ENCODE results near the gene TCEANC2. TPM values are rescaled to one million over a fixed set of nuclear protein-coding genes. Genes with fewer than 3 reads are reported as not detected.

The TCEANC2 gene
- total RNA-seq, 1 donor from 2014 or later: 8.1 TPM

- H3K36me3 Mint-ChIP-seq (ENCODE audit: low read depth): peaks cover 3% of the 10 kb centered on the region
- no peaks in the 10 kb centered on the region for H3K4me1 Mint-ChIP-seq
- intact Hi-C loops (cut with micrococcal nuclease): no loop called here
- DNase-seq: no peak
- ChIA-PET POLR2A (no interaction called here), CTCF (no interaction called here)
- no peak for TF ChIP-seq CTCF (IDR thresholded peaks at IDR 0.05)
- no peak overlapping the region for H3K27ac Mint-ChIP-seq
- no peaks in the 10 kb centered on the region for H3K9me3 Mint-ChIP-seq
- H3K4me3 Mint-ChIP-seq: no peak overlapping the region
- no peak for ATAC-seq (ENCODE audit: low read depth)
- H3K27me3 Mint-ChIP-seq: no peaks in the 10 kb centered on the region
Observed at GRCh38 chr1:54111624-54112023, 58.2 kb downstream of the TCEANC2 start.

GRCh38 chr1:54112027-54112426 lies 58.6 kb downstream of the TCEANC2 start:
- H3K27me3 Mint-ChIP-seq: no peaks in the 10 kb centered on the region
- no peak for ATAC-seq (ENCODE audit: low read depth)
- no peaks in the 10 kb centered on the region for H3K9me3 Mint-ChIP-seq
- no peak overlapping the region for H3K27ac Mint-ChIP-seq
- POLR2A ChIA-PET: no interaction called here
- no peak for TF ChIP-seq CTCF (IDR thresholded peaks at IDR 0.05)
- CTCF ChIA-PET: no interaction called here
- no peaks in the 10 kb centered on the region for H3K4me1 Mint-ChIP-seq
- peaks cover 3% of the 10 kb centered on the region for H3K36me3 Mint-ChIP-seq (ENCODE audit: low read depth)
- no peak overlapping the region for H3K4me3 Mint-ChIP-seq
- DNase-seq: no peak
- intact Hi-C loops (cut with micrococcal nuclease): no loop called here

DNA sequence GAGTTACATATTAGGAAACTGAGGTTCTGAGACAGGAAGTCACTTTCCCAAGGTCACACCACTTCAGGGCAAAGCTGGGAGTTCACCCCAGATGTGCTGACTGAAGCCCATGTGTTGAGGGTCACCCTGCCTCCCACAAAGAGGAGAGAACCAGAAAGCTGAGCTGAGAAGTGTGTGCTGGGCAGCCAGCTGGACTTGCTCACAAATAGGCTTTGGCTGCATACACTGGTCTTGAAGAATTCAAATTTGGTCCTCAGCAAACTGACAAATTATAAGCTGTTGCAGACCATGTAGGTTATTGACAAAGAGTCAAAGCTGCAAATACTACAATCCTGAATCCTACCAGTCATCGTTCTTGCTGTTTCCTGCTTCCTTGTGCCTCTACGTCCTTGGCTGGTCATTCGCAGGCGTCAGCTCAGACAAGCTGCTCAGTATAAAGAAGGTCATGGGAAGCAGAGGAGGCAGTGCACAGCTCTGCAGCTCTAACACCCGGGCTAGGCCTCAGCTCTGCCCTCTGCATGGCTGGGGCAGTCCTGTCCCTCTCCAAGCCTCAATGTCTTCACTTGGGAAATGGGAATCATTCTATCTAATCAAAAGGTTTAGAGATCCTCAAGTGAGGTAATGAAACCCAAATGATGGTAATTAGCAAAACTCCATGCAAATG lies 59.4 kb downstream of the TCEANC2 start:
- CTCF ChIA-PET: no interaction called here
- H3K36me3 Mint-ChIP-seq (ENCODE audit: low read depth): peaks cover 3% of the 10 kb centered on the region
- ATAC-seq (ENCODE audit: low read depth) (no peak), DNase-seq (no peak)
- no peaks in the 10 kb centered on the region for H3K9me3 Mint-ChIP-seq
- H3K4me3 Mint-ChIP-seq: no peak overlapping the region
- POLR2A ChIA-PET: no interaction called here
- no peak overlapping the region for H3K27ac Mint-ChIP-seq
- intact Hi-C loops (cut with micrococcal nuclease): no loop called here
- H3K4me1 Mint-ChIP-seq: no peaks in the 10 kb centered on the region
- TF ChIP-seq CTCF (IDR thresholded peaks at IDR 0.05): no peak
- H3K27me3 Mint-ChIP-seq: no peaks in the 10 kb centered on the region

DNA sequence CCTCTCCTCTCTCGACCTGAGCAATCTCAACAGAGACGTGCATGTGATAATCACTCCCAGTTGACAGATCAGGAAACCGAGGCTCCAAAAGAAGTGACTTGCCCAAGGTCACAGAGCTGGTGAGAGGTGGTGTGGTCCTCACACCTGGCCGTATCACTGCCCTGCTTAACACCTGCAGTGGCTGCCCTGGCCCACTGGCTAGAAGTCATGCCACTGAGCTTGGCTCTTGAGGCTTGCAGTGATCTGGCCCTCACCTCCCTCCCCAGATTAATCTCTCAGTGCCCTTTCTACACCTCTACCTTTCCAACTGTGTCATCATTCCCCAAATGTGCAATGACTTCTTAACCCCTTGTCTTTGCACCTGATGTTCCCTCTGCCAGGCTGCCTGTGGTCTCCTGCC lies 60.6 kb downstream of the TCEANC2 start:
- no peak overlapping the region for H3K27ac Mint-ChIP-seq

DNA sequence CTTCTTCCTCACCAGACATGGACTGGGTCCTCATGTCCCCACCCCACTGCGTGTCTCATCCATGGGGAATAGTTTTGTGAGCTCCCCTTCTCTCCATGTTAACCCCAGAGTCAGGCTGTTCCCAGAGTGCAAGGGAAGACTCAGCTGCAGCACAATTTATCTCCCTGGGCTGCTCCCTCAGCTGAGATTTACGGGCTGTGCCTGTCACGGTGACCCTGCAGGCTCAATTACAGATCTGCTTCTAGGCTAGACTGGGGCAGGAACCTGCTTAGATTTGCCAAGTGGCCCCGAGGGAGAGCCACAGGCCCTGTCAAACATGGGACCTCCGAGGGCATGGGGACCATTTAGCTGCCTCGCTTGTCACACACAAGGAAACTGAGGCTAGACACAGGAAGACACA lies 61.5 kb downstream of the TCEANC2 start:
- H3K9me3 Mint-ChIP-seq: no peaks in the 10 kb centered on the region
- intact Hi-C loops (cut with micrococcal nuclease): no loop called here
- TF ChIP-seq CTCF (IDR thresholded peaks at IDR 0.05): no peak
- CTCF ChIA-PET: no interaction called here
- no peak for DNase-seq
- H3K36me3 Mint-ChIP-seq (ENCODE audit: low read depth): no peaks in the 10 kb centered on the region
- no peak overlapping the region for H3K4me3 Mint-ChIP-seq
- H3K4me1 Mint-ChIP-seq: no peaks in the 10 kb centered on the region
- POLR2A ChIA-PET: no interaction called here
- H3K27me3 Mint-ChIP-seq: no peaks in the 10 kb centered on the region
- ATAC-seq (ENCODE audit: low read depth): no peak
- H3K27ac Mint-ChIP-seq: no peak overlapping the region

More for the DNA sequence above, 60.6 kb downstream of the TCEANC2 start:
- Mint-ChIP-seq H3K9me3 (no peaks in the 10 kb centered on the region), H3K4me1 (no peaks in the 10 kb centered on the region), H3K36me3 (ENCODE audit: low read depth) (no peaks in the 10 kb centered on the region), H3K4me3 (no peak overlapping the region), H3K27me3 (no peaks in the 10 kb centered on the region)
- intact Hi-C loops (cut with micrococcal nuclease): no loop called here
- ChIA-PET POLR2A (no interaction called here), CTCF (no interaction called here)
- no peak for TF ChIP-seq CTCF (IDR thresholded peaks at IDR 0.05)
- DNase-seq (no peak), ATAC-seq (ENCODE audit: low read depth) (no peak)

Measured in activated B cell treated with CpG ODN at 0.5 μM for 24 hours (primary cell).